Endometrium (tissue), 2 donors: ENCODE data around the gene CD93.

ENCODE experiments used
- FAIRE-seq: peaks from 2 replicates; lab custom pipeline; 2012; peaks lifted over from hg19 to GRCh38; lab: Jason Lieb, UNC
- donor health status: control.
- donor health status: control.

Gene CD93

GRCh38 chr20:23034721-23035671 is 51.1 kb downstream of the CD93 start, which contains the start of gene SSTR4:
TSS of gene SSTR4 (plus strand) at chr20:23035312. CDS start at chr20:23035484, 172 bp downstream.
- no peak for FAIRE-seq

GRCh38 chr20:23033918-23034317 is 52.2 kb downstream of the CD93 start:
- no peak for FAIRE-seq

GRCh38 chr20:23032750-23033078 is 53.4 kb downstream of the CD93 start:
- FAIRE-seq, result no peak

GRCh38 chr20:23032056-23032749 is 53.9 kb downstream of the CD93 start:
- FAIRE-seq, result no peak

- no peak for FAIRE-seq
Observed at GRCh38 chr20:23031346-23031745, 54.8 kb downstream of the CD93 start.
